ENCODE measurements around the gene SORBS2.

Gene SORBS2

GRCh38 chr4:185666156-185666555, 145.8 kb downstream of the SORBS2 start:
- DNase-seq, result no peak

- DNase-seq, result no peak
These were observed 146.3 kb downstream of the SORBS2 start for GRCh38 chr4:185665655-185666054.

- no peak for DNase-seq
These were observed 147.5 kb downstream of the SORBS2 start for GRCh38 chr4:185664481-185664880.

- DNase-seq, result no peak
These were observed 149.8 kb downstream of the SORBS2 start for GRCh38 chr4:185662030-185662778.

GRCh38 chr4:185660340-185660739, 151.7 kb downstream of the SORBS2 start:
- DNase-seq, result no peak

GRCh38 chr4:185657699-185658098, 154.3 kb downstream of the SORBS2 start:
- no peak for DNase-seq

GRCh38 chr4:185657183-185657582, 154.8 kb downstream of the SORBS2 start:
- no peak for DNase-seq

- DNase-seq, result no peak
These were observed 155.5 kb downstream of the SORBS2 start for GRCh38 chr4:185656467-185656931.

- no peak for DNase-seq
These were observed 156.9 kb downstream of the SORBS2 start for GRCh38 chr4:185654965-185655554.

GRCh38 chr4:185654311-185654710, 157.7 kb downstream of the SORBS2 start:
- DNase-seq, result no peak

GRCh38 chr4:185651851-185652250, 160.1 kb downstream of the SORBS2 start:
- DNase-seq, result no peak

- no peak for DNase-seq
These were observed 160.8 kb downstream of the SORBS2 start for GRCh38 chr4:185651137-185651677.

GRCh38 chr4:185648631-185649030, 163.4 kb downstream of the SORBS2 start:
- no peak for DNase-seq

GRCh38 chr4:185645403-185645802, 166.6 kb downstream of the SORBS2 start:
- no peak for DNase-seq

GRCh38 chr4:185644408-185644807, 167.6 kb downstream of the SORBS2 start:
- DNase-seq, result no peak

GRCh38 chr4:185642907-185643306, 169.1 kb downstream of the SORBS2 start:
- DNase-seq, result no peak

GRCh38 chr4:185640811-185641675, 171.0 kb downstream of the SORBS2 start:
- no peak for DNase-seq

GRCh38 chr4:185638548-185639301, 173.3 kb downstream of the SORBS2 start:
- DNase-seq, result no peak

- DNase-seq, result no peak
These were observed 173.9 kb downstream of the SORBS2 start for GRCh38 chr4:185638093-185638492.

- no peak for DNase-seq
These were observed 174.7 kb downstream of the SORBS2 start for GRCh38 chr4:185637163-185637875.

- DNase-seq, result no peak
These were observed 177.8 kb downstream of the SORBS2 start for GRCh38 chr4:185634066-185634652.

All from KG1 (cell line).